AG04450 (cell line): Measurements from ENCODE around the gene DERA. TPM values are rescaled to one million over a fixed set of nuclear protein-coding genes. Genes with fewer than 3 reads are reported as not detected.

Experiments
- CTCF ChIA-PET: fragments of 300-600, 350-600 bp; formaldehyde crosslinking; extraction: SDS; loops from one replicate; lab custom pipeline; 2022; ENCODE audit warnings: antibody characterized with exemption, inconsistent platforms; lab: Charles Lee
- POLR2A ChIA-PET: fragments of 350-600 bp; formaldehyde crosslinking; extraction: SDS; loops from one replicate; lab custom pipeline; 2021; ENCODE audit warnings: antibody characterized with exemption, inconsistent platforms; lab: Yijun Ruan, JAX
- DNase-seq: peaks from one replicate; pipeline ENCODE4 v3.0.0-alpha.2; 2011; ENCODE audit warnings: low read depth, low spot score
- H3K27ac ChIP-seq: one replicate; pipeline ENCODE4 v1.5.1; 2012; ENCODE audit warnings: low read depth, low read length, control low read depth
- H3K27me3 ChIP-seq: one replicate; pipeline ENCODE4 v1.6.0; 2012; ENCODE audit warnings: low read length; ENCODE audit not compliant: control insufficient read depth, insufficient read depth
- H3K4me3 ChIP-seq: 2 replicates; pipeline ENCODE4 v1.5.1; 2011; ENCODE audit warnings: mild to moderate bottlenecking, low read depth, low read length, control low read depth
- H3K9me3 ChIP-seq: 2 replicates; pipeline ENCODE4 v1.5.1; 2012; ENCODE audit warnings: low read length; ENCODE audit not compliant: control insufficient read depth, insufficient read depth
- polyA plus RNA-seq: library from polyadenylated mRNA; depleted of rRNA; stranded (reverse); fragments of >200 nt; gene quantifications from 2 replicates; pipeline ENCODE4 v1.2.3, GENCODE V29; 2011
- TF ChIP-seq, protein P1 (sequence below): IDR thresholded peaks from 2 replicates; pipeline ENCODE4 v1.5.1; 2011; ENCODE audit warnings: low read depth, low read length, control low read depth, inconsistent platforms

The DERA gene
- polyA plus RNA-seq, 1 experiment = 44.3 TPM

GRCh38 chr12:15996254-15996653, 85.1 kb downstream of the DERA start:
- POLR2A ChIA-PET = no interaction called here
- no peak overlapping the region for H3K27ac ChIP-seq
- CTCF ChIA-PET = interaction anchor here (2.6 kb wide), 1 partner anchor 14 kb away, joined by 16 read pairs; no protein-coding TSS in a partner anchor

DNA sequence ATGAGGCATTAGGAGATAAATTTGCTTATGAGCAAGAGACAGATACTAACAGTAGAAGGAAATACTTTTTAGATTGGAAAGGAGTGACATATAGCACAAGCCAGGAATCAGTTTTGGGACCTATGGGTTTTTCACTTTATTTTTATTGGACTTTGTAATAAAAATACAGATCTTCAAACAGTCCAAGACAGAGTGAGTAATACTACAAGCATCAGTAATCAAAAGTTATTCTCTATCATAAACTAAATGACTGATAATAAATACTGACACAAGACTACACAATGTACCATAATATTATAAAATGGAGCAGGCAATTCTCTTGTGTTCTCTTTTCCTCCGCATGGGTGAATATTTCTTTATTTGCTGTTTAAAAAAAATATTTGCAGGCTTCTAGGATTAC, 85.8 kb downstream of the DERA start:
- Histone ChIP-seq H3K4me3 (no peak overlapping the region), H3K27me3 (no peaks in the 10 kb centered on the region), H3K27ac (no peak overlapping the region), H3K9me3 (no peaks in the 10 kb centered on the region)
- ChIA-PET CTCF (interaction anchor here (1.2 kb wide), 1 partner anchor 15 kb away, joined by 7 read pairs; no protein-coding TSS in a partner anchor), POLR2A (no interaction called here)
- DNase-seq = no peak
- TF ChIP-seq, protein P1, sequence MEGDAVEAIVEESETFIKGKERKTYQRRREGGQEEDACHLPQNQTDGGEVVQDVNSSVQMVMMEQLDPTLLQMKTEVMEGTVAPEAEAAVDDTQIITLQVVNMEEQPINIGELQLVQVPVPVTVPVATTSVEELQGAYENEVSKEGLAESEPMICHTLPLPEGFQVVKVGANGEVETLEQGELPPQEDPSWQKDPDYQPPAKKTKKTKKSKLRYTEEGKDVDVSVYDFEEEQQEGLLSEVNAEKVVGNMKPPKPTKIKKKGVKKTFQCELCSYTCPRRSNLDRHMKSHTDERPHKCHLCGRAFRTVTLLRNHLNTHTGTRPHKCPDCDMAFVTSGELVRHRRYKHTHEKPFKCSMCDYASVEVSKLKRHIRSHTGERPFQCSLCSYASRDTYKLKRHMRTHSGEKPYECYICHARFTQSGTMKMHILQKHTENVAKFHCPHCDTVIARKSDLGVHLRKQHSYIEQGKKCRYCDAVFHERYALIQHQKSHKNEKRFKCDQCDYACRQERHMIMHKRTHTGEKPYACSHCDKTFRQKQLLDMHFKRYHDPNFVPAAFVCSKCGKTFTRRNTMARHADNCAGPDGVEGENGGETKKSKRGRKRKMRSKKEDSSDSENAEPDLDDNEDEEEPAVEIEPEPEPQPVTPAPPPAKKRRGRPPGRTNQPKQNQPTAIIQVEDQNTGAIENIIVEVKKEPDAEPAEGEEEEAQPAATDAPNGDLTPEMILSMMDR = no peak

More at GRCh38 chr12:15996254-15996653, 85.1 kb downstream of the DERA start:
- Histone ChIP-seq H3K4me3 (no peak overlapping the region), H3K9me3 (no peaks in the 10 kb centered on the region), H3K27me3 (no peaks in the 10 kb centered on the region)
- TF ChIP-seq, protein P1 = no peak
- DNase-seq = no peak

- Histone ChIP-seq H3K9me3 (no peaks in the 10 kb centered on the region), H3K4me3 (no peak overlapping the region), H3K27ac (no peak overlapping the region), H3K27me3 (no peaks in the 10 kb centered on the region)
- POLR2A ChIA-PET = interaction anchor here (0.6 kb wide), 1 partner anchor 613 kb away, joined by 4 read pairs; no protein-coding TSS in a partner anchor
- no peak for DNase-seq
- TF ChIP-seq, protein P1 = no peak
- CTCF ChIA-PET = interaction anchor here (1.2 kb wide), 1 partner anchor 16 kb away, joined by 7 read pairs; no protein-coding TSS in a partner anchor
These were observed 86.8 kb downstream of the DERA start for GRCh38 chr12:15997910-15998309.

DNA sequence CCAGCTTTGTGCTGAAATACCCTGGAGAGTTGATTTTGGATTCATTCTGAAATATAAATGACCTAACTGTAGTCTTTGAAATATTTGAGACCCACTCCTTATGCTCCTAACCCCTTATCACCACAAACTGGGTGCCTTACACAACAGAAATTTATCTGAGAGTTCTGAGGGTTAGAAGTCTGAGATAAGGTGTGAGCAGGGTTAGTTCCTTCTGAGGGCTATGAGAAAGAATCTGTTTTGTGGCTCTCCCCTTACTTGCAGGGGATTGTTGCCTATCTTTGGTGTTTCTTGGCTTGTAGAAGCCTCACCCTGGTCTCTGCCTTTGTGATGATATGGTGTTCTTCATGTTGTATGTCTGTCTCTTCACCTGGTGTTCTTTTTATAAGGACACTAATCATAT, 91.7 kb downstream of the DERA start:
- DNase-seq = no peak
- CTCF ChIA-PET = no interaction called here
- Histone ChIP-seq H3K27me3 (no peaks in the 10 kb centered on the region), H3K9me3 (no peaks in the 10 kb centered on the region), H3K4me3 (no peak overlapping the region), H3K27ac (no peak overlapping the region)
- POLR2A ChIA-PET = no interaction called here
- TF ChIP-seq, protein P1 = no peak

GRCh38 chr12:16003460-16003859, 92.3 kb downstream of the DERA start:
- DNase-seq = no peak
- TF ChIP-seq, protein P1 = no peak
- H3K27ac ChIP-seq = no peak overlapping the region
- CTCF ChIA-PET = no interaction called here
- H3K9me3 ChIP-seq = no peaks in the 10 kb centered on the region
- H3K27me3 ChIP-seq = no peaks in the 10 kb centered on the region
- POLR2A ChIA-PET = no interaction called here
- no peak overlapping the region for H3K4me3 ChIP-seq
